HG02642 (cell line): Measurements from ENCODE around the gene ANXA10.
"Not testable (repeated sequence)": the region's sequence is repeated elsewhere in the genome, so short reads cannot be mapped to it uniquely, and the experiment has no call there.

Experiments used
- ATAC-seq: cut with Tn5 transposase; IDR thresholded peaks from one replicate; pipeline ENCODE4 v1.9.1; 2021; ENCODE audit warnings: mild to moderate bottlenecking; ENCODE audit not compliant: unreplicated experiment, poor library complexity

The ANXA10 gene

DNA sequence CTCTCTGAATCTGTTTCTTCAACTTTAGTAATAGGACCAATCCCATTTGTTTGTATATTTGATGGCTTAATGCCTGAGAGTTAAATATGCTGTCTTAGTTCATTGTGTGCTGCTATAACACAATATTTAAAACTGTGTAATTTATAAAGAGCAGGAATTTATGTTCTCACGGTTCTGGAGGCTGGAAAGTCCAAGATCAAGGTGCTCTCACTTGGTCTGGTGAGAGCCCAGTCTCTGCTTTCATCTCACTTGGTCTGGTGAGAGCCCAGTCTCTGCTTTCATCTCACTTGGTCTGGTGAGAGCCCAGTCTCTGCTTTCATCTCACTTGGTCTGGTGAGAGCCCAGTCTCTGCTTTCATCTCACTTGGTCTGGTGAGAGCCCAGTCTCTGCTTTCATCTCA is 20.7 kb downstream of the ANXA10 start:
- ATAC-seq = not testable (repeated sequence)

DNA sequence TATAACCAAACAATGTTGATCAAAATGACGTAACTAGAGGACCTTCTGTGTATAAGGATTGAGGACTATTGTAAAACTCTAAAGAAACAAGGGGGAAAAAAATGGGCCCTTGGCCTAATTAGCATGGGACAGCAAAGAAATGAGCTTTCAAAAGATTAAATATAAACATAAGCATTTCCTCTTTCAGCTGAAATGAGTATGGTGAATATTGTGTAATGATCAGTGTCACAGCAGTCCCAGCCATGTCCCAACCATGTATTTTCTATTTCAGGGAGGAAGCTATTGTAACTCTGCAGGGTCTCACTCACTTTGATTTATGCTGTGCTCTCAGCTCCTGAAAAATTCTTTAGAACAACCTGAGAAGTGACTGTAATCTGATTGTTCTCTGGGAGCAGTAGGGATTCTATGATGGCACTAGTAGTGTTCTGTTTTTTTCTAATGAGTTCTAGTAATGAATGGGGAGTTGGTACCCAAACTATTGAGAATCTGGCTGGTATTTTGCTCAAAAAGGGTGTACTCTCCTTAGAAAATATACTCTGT is 25.8 kb downstream of the ANXA10 start:
- no peak for ATAC-seq

DNA sequence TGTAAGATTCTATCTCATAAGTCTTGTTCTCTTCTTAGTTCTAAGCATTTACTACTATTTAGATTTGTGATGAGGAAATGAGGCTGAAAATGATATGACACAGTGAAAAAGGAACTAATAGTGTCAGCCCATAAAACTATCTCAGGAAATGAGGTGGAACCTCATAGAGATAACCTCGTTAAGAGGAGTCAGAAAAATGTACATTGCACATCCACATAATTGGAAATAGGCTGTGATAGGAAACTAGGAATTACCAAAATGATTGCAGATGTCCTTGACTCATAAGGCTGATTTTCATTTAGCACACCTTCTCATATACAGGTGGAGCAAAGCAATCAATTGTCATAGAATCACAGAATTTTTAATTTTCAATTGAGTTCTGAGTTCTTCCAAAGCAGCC is 26.8 kb downstream of the ANXA10 start:
- ATAC-seq = no peak

GRCh38 chr4:168119890-168120289 is 27.6 kb downstream of the ANXA10 start:
- ATAC-seq = no peak

DNA sequence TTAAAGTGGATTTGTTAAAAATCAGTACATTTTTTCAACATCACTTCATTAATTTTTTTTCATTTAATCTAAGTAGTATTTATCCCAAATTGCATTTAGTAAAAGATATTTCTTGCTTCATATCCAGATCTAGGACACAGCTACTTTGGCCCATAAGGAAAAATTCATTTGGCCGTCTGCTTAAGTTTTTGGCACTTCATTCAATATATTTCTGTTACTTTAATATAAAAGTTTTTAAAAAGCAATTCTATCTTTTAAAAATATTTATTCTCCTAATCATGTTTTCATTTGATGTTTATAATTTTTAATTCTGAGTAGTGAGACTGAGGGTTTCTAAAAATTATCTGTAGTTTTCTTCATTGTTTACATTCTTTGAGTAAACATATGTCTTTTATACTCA is 28.5 kb downstream of the ANXA10 start:
- ATAC-seq = no peak

- no peak for ATAC-seq
Observed at GRCh38 chr4:168124008-168124641, 31.8 kb downstream of the ANXA10 start.

- no peak for ATAC-seq
Observed at GRCh38 chr4:168126952-168127351, 34.6 kb downstream of the ANXA10 start.

GRCh38 chr4:168128601-168129000 is 36.3 kb downstream of the ANXA10 start:
- ATAC-seq = no peak

- no peak for ATAC-seq
Observed at GRCh38 chr4:168129046-168129772, 36.9 kb downstream of the ANXA10 start.

DNA sequence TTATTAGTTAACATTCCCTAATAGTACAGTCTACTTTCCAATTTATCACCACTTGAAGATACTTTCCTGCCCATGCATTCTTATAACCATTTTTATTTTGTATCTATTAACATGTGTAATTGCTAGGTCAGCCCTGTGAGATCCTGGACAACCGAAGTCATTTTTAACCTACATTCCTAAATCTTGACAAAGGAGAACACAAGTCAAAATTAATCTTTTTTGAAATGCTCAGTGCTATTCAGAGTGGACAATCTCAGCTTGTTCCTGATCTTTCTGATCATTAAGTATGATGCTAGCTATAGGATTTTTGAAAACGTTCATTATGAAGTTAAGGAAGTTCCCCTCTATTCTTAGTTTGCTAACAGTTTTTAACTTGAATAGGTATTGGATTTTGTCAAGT is 37.5 kb downstream of the ANXA10 start:
- ATAC-seq = no peak

DNA sequence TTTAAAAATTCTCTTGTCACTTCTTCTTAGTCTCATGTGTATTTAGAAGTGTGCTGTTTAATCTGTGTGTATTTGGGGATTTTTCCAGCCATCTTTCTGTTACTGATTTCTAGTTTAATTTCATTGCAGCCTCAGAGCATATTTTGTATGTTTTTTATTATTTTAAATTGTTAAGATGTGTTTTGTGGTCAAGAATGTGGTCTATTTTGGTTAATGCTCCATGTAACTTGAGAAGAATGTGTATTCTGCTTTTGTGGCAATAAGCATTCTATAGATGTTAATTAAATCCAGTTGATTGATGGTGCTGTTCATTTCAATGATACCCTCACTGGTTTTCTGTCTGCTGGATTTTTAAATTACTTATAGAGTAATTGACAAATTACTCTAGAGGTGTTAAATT is 38.9 kb downstream of the ANXA10 start:
- no peak for ATAC-seq

DNA sequence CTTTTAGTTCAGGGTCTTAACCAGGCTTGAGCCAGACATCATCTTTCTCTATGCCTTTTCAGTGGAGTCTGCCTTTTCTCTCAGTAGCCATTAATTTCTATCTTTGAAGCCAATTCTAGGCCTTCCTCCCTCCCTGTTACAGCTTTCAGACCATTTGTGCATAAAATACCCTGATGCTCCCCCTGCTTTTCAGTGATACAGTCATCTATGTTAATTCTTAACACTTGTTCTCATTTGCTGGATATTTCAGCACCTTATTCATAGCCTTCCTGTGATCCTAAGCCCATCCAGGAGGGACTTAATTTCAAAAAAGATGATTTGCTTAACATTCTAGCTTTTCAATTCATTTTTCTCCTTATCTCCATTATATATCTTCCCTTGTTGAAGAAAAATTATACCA is 42.3 kb downstream of the ANXA10 start:
- ATAC-seq = no peak

GRCh38 chr4:168135860-168136259 is 43.5 kb downstream of the ANXA10 start:
- ATAC-seq = not testable (repeated sequence)

- ATAC-seq = not testable (repeated sequence)
Observed at GRCh38 chr4:168137695-168138094, 45.4 kb downstream of the ANXA10 start.

- ATAC-seq = no peak
Observed at GRCh38 chr4:168138143-168138542, 45.8 kb downstream of the ANXA10 start.

DNA sequence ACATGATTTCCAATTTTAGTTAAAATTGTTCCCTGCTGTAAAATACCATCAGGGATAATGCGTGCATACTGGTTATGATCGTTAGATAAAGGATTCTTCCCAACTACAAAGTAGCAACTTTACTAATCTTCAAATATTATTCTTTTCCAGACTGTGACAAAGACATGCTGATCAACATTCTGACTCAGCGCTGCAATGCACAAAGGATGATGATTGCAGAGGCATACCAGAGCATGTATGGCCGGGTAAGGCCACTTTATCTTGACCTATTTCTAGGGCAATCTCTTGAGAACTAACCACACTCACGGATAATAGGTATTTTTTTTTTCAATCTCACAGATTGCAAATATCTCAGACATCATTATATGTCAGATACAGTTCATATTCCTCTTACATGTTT is 47.0 kb downstream of the ANXA10 start:
- ATAC-seq = no peak

GRCh38 chr4:168141733-168142132 is 49.4 kb downstream of the ANXA10 start:
- ATAC-seq = no peak

- no peak for ATAC-seq
Observed at GRCh38 chr4:168143601-168144000, 51.3 kb downstream of the ANXA10 start.

GRCh38 chr4:168150420-168151050 is 58.2 kb downstream of the ANXA10 start:
- ATAC-seq = no peak

GRCh38 chr4:168151327-168151726 is 59.0 kb downstream of the ANXA10 start:
- no peak for ATAC-seq

DNA sequence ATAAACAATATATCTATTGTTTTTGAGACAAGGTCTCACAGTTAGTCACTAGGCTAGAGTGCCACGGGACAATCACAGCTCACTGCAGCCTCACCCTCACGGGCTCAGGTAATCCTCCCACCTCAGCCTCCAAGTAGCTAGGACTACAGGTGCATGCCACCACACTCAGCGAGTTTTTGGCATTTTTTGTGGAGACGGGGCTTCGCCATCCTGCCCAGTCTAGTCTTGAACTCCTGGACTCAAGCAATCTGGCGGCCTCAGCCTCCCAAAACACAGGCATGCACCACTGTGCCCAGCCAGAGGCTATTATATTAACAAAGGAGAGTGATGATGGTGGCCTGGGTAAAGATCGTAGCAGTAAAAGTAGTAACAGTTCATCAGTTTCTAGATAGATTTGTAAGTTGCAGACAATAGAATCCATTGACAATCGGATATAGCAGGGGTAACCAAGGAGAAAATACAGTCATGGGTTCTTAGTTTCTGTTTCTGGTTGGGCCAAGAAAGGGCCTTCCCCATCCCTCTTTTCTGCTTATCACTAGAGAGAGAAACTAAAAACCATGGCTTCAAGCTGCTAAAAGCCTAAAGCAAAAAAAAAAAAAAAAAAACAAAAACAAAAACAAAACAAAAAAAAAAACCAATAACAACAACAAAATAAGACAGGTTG is 60.6 kb downstream of the ANXA10 start:
- no peak for ATAC-seq
